Measurements from ENCODE around the gene SETD2.

SETD2 gene

GRCh38 chr3:47056705-47057104 lies 107.2 kb downstream of the SETD2 start:
- Histone ChIP-seq H3K18ac (ENCODE audit: low read length) (no peak overlapping the region), H3K23ac (ENCODE audit: low read length) (no peak overlapping the region), H3K4me2 (ENCODE audit: low read length) (no peak overlapping the region), H2AK5ac (ENCODE audit: low read length) (no peak overlapping the region), H2BK15ac (replicated peaks; ENCODE audit: low read depth) (no peak overlapping the region), H4K5ac (ENCODE audit: low read length) (no peak overlapping the region), H3K4me3 (ENCODE audit: low read length) (no peak overlapping the region), H4K8ac (ENCODE audit: low read depth, low read length) (no peak overlapping the region), H3K79me1 (ENCODE audit: low read length) (peaks cover 2% of the 10 kb centered on the region), H3K9ac (ENCODE audit: low read length) (no peak overlapping the region), H3K27ac (ENCODE audit: low read depth, low read length) (no peak overlapping the region), H3K27me3 (ENCODE audit: insufficient read depth, low read length, poor library complexity) (no peaks in the 10 kb centered on the region), H3K4me1 (ENCODE audit: control insufficient read depth, low read depth, low read length) (no peaks in the 10 kb centered on the region), H3K56ac (ENCODE audit: low read length) (no peak overlapping the region), H3K36me3 (ENCODE audit: control insufficient read depth, insufficient read depth, low read length) (no peaks in the 10 kb centered on the region), H3K4ac (ENCODE audit: low read depth, low read length) (no peak overlapping the region), H3K79me2 (ENCODE audit: control insufficient read depth, insufficient read depth, low read length) (no peaks in the 10 kb centered on the region), H2BK120ac (ENCODE audit: low read depth, low read length) (no peak overlapping the region), H2BK5ac (ENCODE audit: low read length) (no peak overlapping the region)
- WGBS (ENCODE audit: extremely low coverage, insufficient coverage, low lambda C conversion rate) = no CpG with 5 or more reads among the region's 3 CpGs
- no peak for DNase-seq

- no peak overlapping the region for H3K9ac ChIP-seq (ENCODE audit: low read length)
- H2BK15ac ChIP-seq (replicated peaks; ENCODE audit: low read depth) = no peak overlapping the region
- H3K27me3 ChIP-seq (ENCODE audit: insufficient read depth, low read length, poor library complexity) = no peaks in the 10 kb centered on the region
- no peak overlapping the region for H3K23ac ChIP-seq (ENCODE audit: low read length)
- no peaks in the 10 kb centered on the region for H3K36me3 ChIP-seq (ENCODE audit: control insufficient read depth, insufficient read depth, low read length)
- H3K79me2 ChIP-seq (ENCODE audit: control insufficient read depth, insufficient read depth, low read length) = no peaks in the 10 kb centered on the region
- no peak overlapping the region for H3K56ac ChIP-seq (ENCODE audit: low read length)
- H2BK120ac ChIP-seq (ENCODE audit: low read depth, low read length) = no peak overlapping the region
- no peak overlapping the region for H3K18ac ChIP-seq (ENCODE audit: low read length)
- H2AK5ac ChIP-seq (ENCODE audit: low read length) = no peak overlapping the region
- H3K4me2 ChIP-seq (ENCODE audit: low read length) = no peak overlapping the region
- no peak overlapping the region for H3K4me3 ChIP-seq (ENCODE audit: low read length)
- no peaks in the 10 kb centered on the region for H3K79me1 ChIP-seq (ENCODE audit: low read length)
- no peak overlapping the region for H2BK5ac ChIP-seq (ENCODE audit: low read length)
- no peak overlapping the region for H3K4ac ChIP-seq (ENCODE audit: low read depth, low read length)
- no peak overlapping the region for H3K27ac ChIP-seq (ENCODE audit: low read depth, low read length)
- H4K8ac ChIP-seq (ENCODE audit: low read depth, low read length) = no peak overlapping the region
- no peak overlapping the region for H4K5ac ChIP-seq (ENCODE audit: low read length)
- H3K4me1 ChIP-seq (ENCODE audit: control insufficient read depth, low read depth, low read length) = no peaks in the 10 kb centered on the region
- DNase-seq = no peak
These were observed 109.5 kb downstream of the SETD2 start for GRCh38 chr3:47054412-47054811.

GRCh38 chr3:47047673-47048072 lies 116.2 kb downstream of the SETD2 start:
- H3K36me3 ChIP-seq (ENCODE audit: control insufficient read depth, insufficient read depth, low read length) = no peaks in the 10 kb centered on the region
- no peak overlapping the region for H4K8ac ChIP-seq (ENCODE audit: low read depth, low read length)
- H2BK15ac ChIP-seq (replicated peaks; ENCODE audit: low read depth) = no peak overlapping the region
- H3K18ac ChIP-seq (ENCODE audit: low read length) = no peak overlapping the region
- no peak overlapping the region for H3K4ac ChIP-seq (ENCODE audit: low read depth, low read length)
- H3K4me2 ChIP-seq (ENCODE audit: low read length) = no peak overlapping the region
- H3K27ac ChIP-seq (ENCODE audit: low read depth, low read length) = no peak overlapping the region
- H3K79me2 ChIP-seq (ENCODE audit: control insufficient read depth, insufficient read depth, low read length) = no peaks in the 10 kb centered on the region
- no peak overlapping the region for H3K4me3 ChIP-seq (ENCODE audit: low read length)
- no peaks in the 10 kb centered on the region for H3K4me1 ChIP-seq (ENCODE audit: control insufficient read depth, low read depth, low read length)
- no peak overlapping the region for H2AK5ac ChIP-seq (ENCODE audit: low read length)
- no peak overlapping the region for H3K56ac ChIP-seq (ENCODE audit: low read length)
- H3K27me3 ChIP-seq (ENCODE audit: insufficient read depth, low read length, poor library complexity) = no peaks in the 10 kb centered on the region
- no peak overlapping the region for H2BK120ac ChIP-seq (ENCODE audit: low read depth, low read length)
- DNase-seq = no peak
- no peak overlapping the region for H3K23ac ChIP-seq (ENCODE audit: low read length)
- H3K9ac ChIP-seq (ENCODE audit: low read length) = no peak overlapping the region
- H3K79me1 ChIP-seq (ENCODE audit: low read length) = no peaks in the 10 kb centered on the region
- H4K5ac ChIP-seq (ENCODE audit: low read length) = no peak overlapping the region
- no peak overlapping the region for H2BK5ac ChIP-seq (ENCODE audit: low read length)

- Histone ChIP-seq H3K4me2 (ENCODE audit: low read length) (no peak overlapping the region), H3K9ac (ENCODE audit: low read length) (no peak overlapping the region), H3K18ac (ENCODE audit: low read length) (no peak overlapping the region), H3K4ac (ENCODE audit: low read depth, low read length) (no peak overlapping the region), H2AK5ac (ENCODE audit: low read length) (no peak overlapping the region), H2BK120ac (ENCODE audit: low read depth, low read length) (no peak overlapping the region), H3K27me3 (ENCODE audit: insufficient read depth, low read length, poor library complexity) (no peaks in the 10 kb centered on the region), H3K36me3 (ENCODE audit: control insufficient read depth, insufficient read depth, low read length) (no peaks in the 10 kb centered on the region), H2BK15ac (replicated peaks; ENCODE audit: low read depth) (no peak overlapping the region), H3K56ac (ENCODE audit: low read length) (no peak overlapping the region), H4K8ac (ENCODE audit: low read depth, low read length) (no peak overlapping the region), H3K27ac (ENCODE audit: low read depth, low read length) (no peak overlapping the region), H3K23ac (ENCODE audit: low read length) (no peak overlapping the region), H3K4me1 (ENCODE audit: control insufficient read depth, low read depth, low read length) (no peaks in the 10 kb centered on the region), H3K4me3 (ENCODE audit: low read length) (no peak overlapping the region), H2BK5ac (ENCODE audit: low read length) (no peak overlapping the region), H3K79me2 (ENCODE audit: control insufficient read depth, insufficient read depth, low read length) (no peaks in the 10 kb centered on the region), H3K79me1 (ENCODE audit: low read length) (no peaks in the 10 kb centered on the region), H4K5ac (ENCODE audit: low read length) (no peak overlapping the region)
- DNase-seq = no peak
These were observed 116.8 kb downstream of the SETD2 start for GRCh38 chr3:47047069-47047468.

DNA sequence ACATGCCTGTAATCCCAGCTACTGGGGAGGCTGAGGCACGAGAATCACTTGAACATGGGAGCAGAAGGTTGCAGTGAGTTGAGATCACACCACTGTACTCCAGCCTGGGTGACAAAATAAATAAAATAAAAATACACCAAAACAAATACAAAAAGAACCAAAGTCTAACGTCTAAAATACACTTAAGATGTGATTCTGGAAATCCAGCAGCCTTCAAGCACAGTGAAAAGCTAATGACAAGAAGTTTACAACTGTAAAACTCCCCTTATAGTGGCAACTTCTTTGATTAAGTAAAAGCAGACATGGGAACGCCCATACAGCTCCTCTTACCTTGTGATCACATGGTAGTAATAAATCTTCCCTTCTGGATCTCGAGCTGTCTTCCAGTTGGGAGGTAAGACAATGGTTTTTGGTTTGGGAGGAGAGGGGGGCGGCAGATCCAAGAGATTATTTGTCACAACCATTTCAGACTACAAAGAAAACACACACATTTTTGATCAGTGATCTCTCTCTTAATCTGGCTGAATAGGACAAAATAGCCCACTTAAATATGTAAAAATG lies 121.6 kb downstream of the SETD2 start:
- Histone ChIP-seq H2AK5ac (ENCODE audit: low read length) (no peak overlapping the region), H3K4me3 (ENCODE audit: low read length) (no peak overlapping the region), H3K4ac (ENCODE audit: low read depth, low read length) (no peak overlapping the region), H3K79me1 (ENCODE audit: low read length) (no peaks in the 10 kb centered on the region), H3K79me2 (ENCODE audit: control insufficient read depth, insufficient read depth, low read length) (no peaks in the 10 kb centered on the region), H2BK5ac (ENCODE audit: low read length) (no peak overlapping the region), H3K4me1 (ENCODE audit: control insufficient read depth, low read depth, low read length) (no peaks in the 10 kb centered on the region), H3K56ac (ENCODE audit: low read length) (no peak overlapping the region), H3K9ac (ENCODE audit: low read length) (no peak overlapping the region), H4K5ac (ENCODE audit: low read length) (no peak overlapping the region), H3K18ac (ENCODE audit: low read length) (no peak overlapping the region), H3K4me2 (ENCODE audit: low read length) (no peak overlapping the region), H4K8ac (ENCODE audit: low read depth, low read length) (no peak overlapping the region), H2BK120ac (ENCODE audit: low read depth, low read length) (no peak overlapping the region), H3K36me3 (ENCODE audit: control insufficient read depth, insufficient read depth, low read length) (peaks cover 5% of the 10 kb centered on the region), H3K27me3 (ENCODE audit: insufficient read depth, low read length, poor library complexity) (no peaks in the 10 kb centered on the region), H2BK15ac (replicated peaks; ENCODE audit: low read depth) (no peak overlapping the region), H3K27ac (ENCODE audit: low read depth, low read length) (no peak overlapping the region), H3K23ac (ENCODE audit: low read length) (no peak overlapping the region)
- DNase-seq = no peak
- no CpG with 5 or more reads among the region's 5 CpGs for WGBS (ENCODE audit: extremely low coverage, insufficient coverage, low lambda C conversion rate)

DNA sequence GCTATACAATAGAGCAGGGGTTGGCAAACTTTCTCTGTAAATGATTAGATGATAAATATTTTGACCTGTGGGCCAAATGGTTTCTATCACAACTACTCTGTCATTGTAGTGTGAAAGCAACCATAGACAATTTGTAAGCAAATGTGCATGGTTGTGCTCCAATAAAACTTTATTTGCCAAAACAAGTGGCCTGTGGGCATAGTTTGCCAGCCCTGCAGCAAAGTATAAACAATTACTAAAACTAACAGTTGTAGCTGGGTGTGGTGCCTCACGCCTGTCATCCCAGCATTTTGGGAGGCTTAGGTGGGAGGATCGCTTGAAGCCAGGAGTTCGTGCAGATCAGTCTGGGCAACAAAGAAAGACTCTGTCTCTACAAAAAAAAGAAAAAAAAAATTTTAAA lies 122.8 kb downstream of the SETD2 start:
- H3K4me2 ChIP-seq (ENCODE audit: low read length) = no peak overlapping the region
- H2BK5ac ChIP-seq (ENCODE audit: low read length) = no peak overlapping the region
- H2AK5ac ChIP-seq (ENCODE audit: low read length) = no peak overlapping the region
- no peak overlapping the region for H3K27ac ChIP-seq (ENCODE audit: low read depth, low read length)
- H3K79me2 ChIP-seq (ENCODE audit: control insufficient read depth, insufficient read depth, low read length) = no peaks in the 10 kb centered on the region
- no peaks in the 10 kb centered on the region for H3K79me1 ChIP-seq (ENCODE audit: low read length)
- H3K4ac ChIP-seq (ENCODE audit: low read depth, low read length) = no peak overlapping the region
- no peak overlapping the region for H4K8ac ChIP-seq (ENCODE audit: low read depth, low read length)
- peaks cover 5% of the 10 kb centered on the region for H3K36me3 ChIP-seq (ENCODE audit: control insufficient read depth, insufficient read depth, low read length)
- no peak overlapping the region for H3K4me3 ChIP-seq (ENCODE audit: low read length)
- H2BK15ac ChIP-seq (replicated peaks; ENCODE audit: low read depth) = no peak overlapping the region
- no peak overlapping the region for H4K5ac ChIP-seq (ENCODE audit: low read length)
- H3K27me3 ChIP-seq (ENCODE audit: insufficient read depth, low read length, poor library complexity) = no peaks in the 10 kb centered on the region
- no peak overlapping the region for H3K9ac ChIP-seq (ENCODE audit: low read length)
- H3K4me1 ChIP-seq (ENCODE audit: control insufficient read depth, low read depth, low read length) = no peaks in the 10 kb centered on the region
- no CpG with 5 or more reads among the region's 3 CpGs for WGBS (ENCODE audit: extremely low coverage, insufficient coverage, low lambda C conversion rate)
- H3K18ac ChIP-seq (ENCODE audit: low read length) = no peak overlapping the region
- no peak overlapping the region for H3K56ac ChIP-seq (ENCODE audit: low read length)
- H2BK120ac ChIP-seq (ENCODE audit: low read depth, low read length) = no peak overlapping the region
- H3K23ac ChIP-seq (ENCODE audit: low read length) = no peak overlapping the region
- no peak for DNase-seq

All from mesendoderm (in vitro differentiated cells).